COLO829 (cell line): ENCODE measurements around the gene NAA20.

Experiments used
- DNase-seq: peaks from one replicate; pipeline ENCODE4 v3.0.0; 2012; ENCODE audit warnings: low spot score

Gene NAA20

DNA sequence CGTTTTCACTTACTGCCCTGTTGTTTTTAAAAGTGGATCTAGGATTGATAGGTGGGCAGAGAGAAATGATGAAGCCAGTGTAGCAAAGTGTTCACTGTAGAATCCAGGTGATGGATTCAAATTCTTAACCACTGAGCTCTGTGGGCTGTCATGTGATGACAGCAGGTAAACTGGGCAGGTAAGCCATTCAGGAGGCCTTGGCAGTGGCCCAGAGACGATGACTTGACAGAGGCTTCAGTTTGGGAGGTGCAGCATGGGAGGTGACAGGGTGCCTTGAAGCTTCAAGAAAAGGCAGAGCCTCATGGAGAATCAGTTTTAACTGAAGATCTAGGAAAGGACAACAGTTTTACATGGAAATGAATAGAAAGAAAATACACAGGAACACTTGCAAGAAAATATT is 2.0 kb downstream of the NAA20 start:
- DNase-seq, result no peak

DNA sequence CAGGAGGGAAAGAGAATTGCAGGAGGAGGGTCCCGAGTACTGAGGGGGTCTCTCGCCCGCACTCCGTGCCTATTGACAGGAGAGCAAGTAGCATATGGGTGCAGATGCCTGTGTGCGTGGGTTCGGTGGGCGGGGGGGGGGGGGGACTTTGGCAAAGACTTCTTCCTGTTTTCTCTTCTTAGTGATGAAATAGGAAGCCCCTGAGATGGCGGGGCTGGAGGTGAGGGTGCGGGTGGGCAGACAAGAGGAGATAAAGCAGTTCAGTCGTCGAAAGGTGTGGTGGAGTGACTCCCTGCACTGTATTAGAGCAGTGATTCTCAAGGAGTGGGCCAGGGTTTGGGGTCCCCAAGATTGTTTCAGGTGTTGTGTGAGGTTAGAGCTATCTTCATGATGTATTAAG is 3.7 kb downstream of the NAA20 start:
- no peak for DNase-seq

- DNase-seq, result no peak
These were observed 4.7 kb downstream of the NAA20 start for GRCh38 chr20:20021835-20022234.

DNA sequence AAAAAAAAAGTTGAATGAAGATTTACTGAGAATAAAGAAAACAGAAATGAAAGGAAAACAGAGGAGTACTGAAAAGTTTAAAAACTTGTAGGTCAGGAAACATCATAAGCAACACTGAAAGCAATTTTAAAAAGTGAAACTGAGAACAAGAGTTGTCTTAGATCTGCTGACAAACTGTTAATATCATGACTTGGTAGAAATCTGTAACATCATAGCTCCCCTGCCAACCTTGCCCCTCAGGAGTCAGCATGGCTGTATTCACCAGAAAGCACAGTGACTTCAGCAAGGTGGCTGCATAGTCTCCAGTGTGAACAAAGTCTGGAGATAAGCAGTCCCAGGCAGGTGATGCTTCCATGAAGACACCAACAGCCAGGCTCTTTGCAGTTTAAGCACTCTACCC is 5.3 kb downstream of the NAA20 start:
- no peak for DNase-seq

DNA sequence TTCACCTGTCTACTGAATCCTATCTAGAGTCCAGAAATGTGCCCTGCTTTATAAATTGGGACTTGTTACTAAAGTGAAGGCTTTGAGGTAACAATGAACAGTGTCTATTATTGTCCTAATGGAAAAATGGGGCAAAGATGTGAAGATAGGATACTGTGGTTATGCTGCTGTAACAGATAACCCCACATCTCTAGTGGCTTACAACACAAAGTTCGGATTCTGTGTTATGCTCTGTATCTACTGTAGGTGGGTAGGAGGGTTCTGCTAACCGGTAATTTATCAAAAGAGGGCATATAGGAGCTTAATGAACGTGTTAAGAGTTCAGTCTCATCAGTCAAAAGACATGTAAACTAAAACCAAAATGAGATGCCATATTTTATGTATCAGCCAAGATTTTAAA is 6.2 kb downstream of the NAA20 start:
- DNase-seq, result no peak

GRCh38 chr20:20024942-20025341 is 7.8 kb downstream of the NAA20 start:
- DNase-seq, result no peak

- DNase-seq, result no peak
These were observed 10.1 kb downstream of the NAA20 start for GRCh38 chr20:20027284-20027683.

DNA sequence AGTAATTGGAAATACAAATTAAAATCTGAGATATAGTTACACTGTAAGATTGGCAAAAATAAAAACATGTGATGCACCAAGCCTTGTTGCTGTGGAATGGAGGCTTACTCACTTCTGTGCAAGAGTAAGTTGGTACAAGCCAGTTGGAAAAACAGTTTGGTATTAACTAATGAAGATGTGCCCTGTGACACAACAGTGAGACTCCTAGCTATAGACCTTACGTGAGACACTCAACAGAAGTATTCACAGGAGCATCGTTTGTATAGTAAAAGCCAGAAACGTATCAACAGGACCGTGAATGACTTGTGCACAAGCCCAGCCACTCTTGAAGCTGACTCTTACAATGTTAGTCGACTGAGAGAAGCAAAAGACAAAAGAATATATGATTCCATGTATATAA is 14.6 kb downstream of the NAA20 start:
- no peak for DNase-seq

DNA sequence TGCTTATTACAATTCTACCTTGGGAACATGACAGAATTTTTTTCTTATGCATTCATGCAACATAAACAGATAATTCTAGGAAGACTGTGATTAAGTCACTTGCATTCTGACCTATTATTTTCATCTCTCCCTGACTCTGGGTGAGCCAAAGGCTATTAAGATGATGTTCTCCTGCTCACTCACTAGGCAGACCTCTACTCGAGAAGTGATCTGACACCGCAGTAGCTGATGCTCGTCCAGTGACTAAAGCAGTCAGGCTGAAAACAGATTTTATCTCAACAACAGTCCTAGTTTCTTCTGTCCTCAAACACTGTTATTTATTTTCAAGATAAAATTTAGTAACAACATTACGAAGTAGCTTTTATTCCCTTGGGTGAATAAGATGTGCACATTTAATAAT is 17.3 kb downstream of the NAA20 start:
- no peak for DNase-seq

- no peak for DNase-seq
These were observed 19.6 kb downstream of the NAA20 start for GRCh38 chr20:20036756-20037155.

- DNase-seq, result no peak
These were observed 20.8 kb downstream of the NAA20 start for GRCh38 chr20:20037960-20038359.

- DNase-seq, result no peak
These were observed 21.4 kb downstream of the NAA20 start for GRCh38 chr20:20038586-20038985.

GRCh38 chr20:20039752-20040387 is 22.7 kb downstream of the NAA20 start:
- DNase-seq, result no peak

DNA sequence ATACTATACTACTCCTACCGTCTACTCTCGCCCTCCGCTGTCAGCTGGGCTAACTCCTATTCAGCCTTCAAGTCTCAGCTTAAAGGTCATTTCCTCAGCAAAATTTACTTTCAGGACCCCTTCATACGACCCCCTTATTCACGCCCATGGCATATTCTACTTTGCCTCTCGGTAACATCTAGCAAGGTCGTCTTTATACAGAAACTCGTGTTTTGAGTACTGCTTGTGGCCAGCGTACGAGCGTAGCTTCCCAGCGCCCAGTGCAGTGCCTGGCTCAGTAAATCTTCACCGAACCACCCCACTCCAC is 34.6 kb downstream of the NAA20 start:
- DNase-seq, result no peak

GRCh38 chr20:20052074-20052970 is 35.2 kb downstream of the NAA20 start, which contains the start of the genes CFAP61 and CRNKL1:
Gene CFAP61 (plus strand): TSS chr20:20052532. CDS start chr20:20056654, 4,122 bp downstream.
Gene CRNKL1 (minus strand): TSS chr20:20052466. CDS start chr20:20052342, 124 bp downstream.
- peak; percentile 98 for DNase-seq

DNA sequence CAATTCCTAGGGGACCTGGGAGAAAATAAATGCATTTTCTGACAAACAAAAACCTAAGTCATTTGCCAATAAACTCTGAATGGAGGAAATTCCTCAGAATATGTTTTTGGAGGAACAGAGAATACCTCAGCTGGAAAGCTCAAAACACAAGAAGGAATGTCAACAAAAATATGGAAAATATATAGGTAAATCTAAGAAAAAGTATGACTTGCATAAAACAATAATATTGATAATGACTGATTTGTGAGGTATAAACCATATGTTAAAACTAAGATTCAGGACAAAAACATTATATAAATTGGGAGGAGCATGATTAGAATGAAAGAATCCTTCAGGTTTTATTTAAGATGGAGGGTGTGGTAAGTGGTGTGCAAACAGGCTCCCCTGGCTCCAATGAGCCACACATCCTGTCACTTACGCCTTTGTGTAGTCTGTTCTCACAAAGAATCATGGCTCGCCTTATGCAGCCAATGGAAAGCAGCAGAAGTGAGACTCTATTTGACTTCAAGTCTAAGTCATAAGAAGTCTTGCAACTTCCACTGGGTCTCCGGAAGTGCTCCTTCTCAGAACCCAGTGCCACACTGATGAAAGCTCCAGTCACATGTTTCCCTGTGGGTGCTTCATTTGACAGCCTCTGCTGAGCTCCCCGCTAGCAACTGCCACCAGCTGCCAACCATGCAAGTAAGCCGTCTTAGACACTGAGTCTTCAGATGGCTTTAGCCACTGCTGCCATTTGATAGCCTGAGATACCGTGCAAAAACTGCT is 43.3 kb downstream of the NAA20 start:
- no peak for DNase-seq

DNA sequence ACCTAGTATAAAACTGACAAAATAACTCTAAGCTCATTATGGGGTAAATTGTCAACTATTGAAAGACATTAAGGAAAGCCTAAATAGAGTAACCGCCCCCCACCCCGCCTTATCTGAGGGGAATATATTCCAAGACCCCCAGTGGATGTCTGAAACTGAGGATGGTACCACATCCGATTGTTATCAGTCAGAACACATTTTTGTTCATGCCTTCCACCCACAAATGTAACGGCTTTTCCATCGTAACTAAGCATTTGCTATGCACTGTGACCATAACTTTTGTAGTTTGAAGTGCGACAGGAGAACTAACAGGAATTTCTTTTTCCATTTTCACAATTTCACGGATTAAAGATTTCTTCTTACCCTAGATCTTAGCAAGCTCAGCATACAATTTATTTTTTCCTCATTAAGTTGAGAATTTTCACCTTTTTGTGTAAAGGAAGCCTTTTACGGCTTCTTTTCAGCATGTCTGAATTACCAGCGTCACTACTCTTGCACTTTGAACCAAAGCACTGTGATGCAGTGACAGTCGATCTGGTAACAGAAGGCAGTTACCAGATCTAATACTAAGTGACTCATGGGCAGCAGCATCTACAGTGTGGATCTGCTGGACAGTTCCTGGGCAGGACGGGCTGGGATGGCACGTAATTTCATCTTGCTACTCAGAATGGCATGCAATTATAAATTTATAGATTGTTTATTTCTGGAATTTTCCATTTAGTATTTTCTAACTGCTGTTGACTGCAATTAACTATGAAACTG is 47.0 kb downstream of the NAA20 start:
- DNase-seq, result no peak

DNA sequence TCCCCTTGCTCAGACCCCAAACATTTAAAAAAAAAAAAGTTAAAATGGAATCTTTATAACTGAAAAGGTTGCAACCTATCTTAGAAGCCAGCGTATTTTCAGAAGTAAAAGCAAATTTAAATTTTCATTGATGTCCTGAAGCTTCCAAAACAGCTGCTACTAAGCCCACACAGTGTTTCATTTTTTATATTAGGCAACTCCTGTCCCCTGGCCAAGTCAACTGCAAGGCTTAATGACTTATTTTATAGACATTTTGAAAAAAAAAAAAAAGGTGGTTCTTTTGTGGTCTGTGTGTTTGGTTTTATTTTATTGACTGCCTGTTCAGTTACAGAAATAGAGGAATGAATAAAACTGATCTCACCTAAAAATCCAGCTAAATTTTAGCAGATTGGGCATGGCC is 48.2 kb downstream of the NAA20 start:
- DNase-seq, result no peak

DNA sequence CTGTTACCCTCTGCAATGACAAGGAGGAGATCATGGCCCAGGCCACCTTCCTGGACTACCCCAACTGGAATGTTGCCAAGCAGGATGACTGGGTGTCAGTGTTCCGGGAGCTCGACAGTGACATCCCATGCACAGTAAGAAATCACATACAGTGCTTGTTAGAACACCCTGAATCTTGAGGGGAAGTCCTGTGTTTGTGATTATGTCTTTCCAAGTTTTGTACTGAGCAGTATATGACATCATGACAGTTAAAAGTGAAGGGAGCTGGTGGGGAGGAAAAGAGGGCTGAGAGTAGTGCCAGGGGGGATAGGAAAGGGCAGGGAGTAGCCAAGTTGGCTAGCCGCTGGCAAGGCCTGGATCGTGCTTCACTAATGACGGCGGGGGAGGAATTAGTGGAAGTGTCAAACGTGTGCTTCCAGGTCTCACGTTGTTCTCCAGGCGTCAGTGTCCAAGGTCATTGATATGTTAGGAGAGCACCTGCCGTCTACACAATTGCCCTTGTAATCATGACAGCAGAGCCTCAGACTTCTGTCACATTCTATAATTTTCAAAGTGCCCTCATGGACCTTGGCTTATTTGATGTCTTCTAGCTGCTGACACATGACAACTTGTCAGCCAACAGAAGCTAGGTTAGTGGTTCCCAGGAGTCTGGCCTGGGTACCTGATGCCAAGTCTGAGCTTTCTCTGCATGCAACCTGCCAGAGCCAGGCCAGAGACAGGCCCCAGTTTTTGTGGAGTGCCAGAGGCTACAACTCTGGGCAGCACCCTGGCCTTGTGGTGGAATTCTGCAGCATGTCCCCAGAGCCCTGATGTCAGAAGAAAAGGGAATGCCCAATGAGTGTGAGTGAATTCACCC is 53.9 kb downstream of the NAA20 start:
- DNase-seq, result no peak

GRCh38 chr20:20073801-20074371 is 56.7 kb downstream of the NAA20 start:
- no peak for DNase-seq

DNA sequence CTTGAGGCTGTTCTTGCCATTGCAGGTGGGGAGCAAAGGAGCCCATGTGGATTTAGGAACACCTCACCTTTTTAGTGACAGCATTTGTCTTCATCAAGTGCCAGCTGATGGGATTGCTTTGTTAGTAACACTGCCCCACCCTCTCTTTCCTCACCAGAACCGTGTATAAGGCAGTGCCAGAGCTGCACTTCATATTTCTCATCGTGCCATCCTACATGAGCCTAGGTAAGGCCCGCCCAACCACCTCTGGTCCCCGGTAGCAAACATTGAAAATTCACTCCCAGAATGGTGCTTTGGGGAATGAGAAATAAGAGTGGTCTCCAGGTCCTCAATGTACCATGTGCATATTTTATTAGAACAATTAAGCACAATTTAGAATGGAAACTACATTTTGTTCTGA is 57.9 kb downstream of the NAA20 start:
- DNase-seq, result no peak
